Measurements from ENCODE around the gene KDF1. TPM values are rescaled to one million over a fixed set of nuclear protein-coding genes. Genes with fewer than 3 reads are reported as not detected.
A peak's percentile ranks its signal among the peaks of the same experiment; 100 is the strongest.

KDF1 gene
- total and polyA plus RNA-seq, 2 of the 13 experiments (the other 11 are each of a cell fraction or from before 2014, with no cell fraction given) = 1.9 to 4.9 TPM

DNA sequence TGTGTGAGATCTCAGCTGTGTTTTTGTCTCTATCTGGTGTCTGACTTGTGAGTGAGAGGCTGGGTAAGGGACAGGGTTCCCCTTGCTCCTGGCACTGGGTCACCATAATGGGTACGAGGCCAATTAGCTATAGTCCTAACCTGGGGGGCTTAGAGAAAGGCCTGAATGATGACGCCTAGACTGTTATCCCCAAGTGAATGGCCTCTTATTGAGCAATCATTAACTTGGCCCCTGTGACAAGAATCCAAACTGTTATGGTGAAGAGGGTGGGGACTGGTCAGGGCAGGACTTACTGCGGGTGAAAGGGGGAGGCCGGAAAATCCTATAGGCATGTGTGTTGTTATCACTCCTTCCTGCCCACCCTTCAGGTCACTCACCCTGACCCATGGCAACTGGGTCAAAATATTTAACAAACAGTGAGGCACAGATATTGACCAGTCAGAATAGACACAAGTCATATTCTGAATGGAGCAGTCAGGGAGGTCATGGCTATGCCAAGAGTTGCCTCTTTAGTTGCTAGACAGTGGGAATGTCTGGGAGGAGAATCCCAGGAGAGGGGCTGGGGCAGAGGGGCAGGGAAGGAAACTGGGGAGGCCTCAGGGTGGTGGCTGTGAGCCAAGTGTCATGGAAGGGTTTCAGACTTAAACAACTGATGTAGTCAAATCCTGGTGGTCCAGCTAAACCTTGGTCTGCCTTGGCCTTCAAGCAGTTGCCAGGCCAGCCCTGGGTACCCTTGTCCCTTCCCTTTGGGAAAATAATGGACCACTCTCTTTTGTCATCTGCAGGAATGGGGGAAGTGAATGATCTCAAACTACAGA, 49.7 kb downstream of the KDF1 start (continued):
- TF ChIP-seq, protein P1, sequence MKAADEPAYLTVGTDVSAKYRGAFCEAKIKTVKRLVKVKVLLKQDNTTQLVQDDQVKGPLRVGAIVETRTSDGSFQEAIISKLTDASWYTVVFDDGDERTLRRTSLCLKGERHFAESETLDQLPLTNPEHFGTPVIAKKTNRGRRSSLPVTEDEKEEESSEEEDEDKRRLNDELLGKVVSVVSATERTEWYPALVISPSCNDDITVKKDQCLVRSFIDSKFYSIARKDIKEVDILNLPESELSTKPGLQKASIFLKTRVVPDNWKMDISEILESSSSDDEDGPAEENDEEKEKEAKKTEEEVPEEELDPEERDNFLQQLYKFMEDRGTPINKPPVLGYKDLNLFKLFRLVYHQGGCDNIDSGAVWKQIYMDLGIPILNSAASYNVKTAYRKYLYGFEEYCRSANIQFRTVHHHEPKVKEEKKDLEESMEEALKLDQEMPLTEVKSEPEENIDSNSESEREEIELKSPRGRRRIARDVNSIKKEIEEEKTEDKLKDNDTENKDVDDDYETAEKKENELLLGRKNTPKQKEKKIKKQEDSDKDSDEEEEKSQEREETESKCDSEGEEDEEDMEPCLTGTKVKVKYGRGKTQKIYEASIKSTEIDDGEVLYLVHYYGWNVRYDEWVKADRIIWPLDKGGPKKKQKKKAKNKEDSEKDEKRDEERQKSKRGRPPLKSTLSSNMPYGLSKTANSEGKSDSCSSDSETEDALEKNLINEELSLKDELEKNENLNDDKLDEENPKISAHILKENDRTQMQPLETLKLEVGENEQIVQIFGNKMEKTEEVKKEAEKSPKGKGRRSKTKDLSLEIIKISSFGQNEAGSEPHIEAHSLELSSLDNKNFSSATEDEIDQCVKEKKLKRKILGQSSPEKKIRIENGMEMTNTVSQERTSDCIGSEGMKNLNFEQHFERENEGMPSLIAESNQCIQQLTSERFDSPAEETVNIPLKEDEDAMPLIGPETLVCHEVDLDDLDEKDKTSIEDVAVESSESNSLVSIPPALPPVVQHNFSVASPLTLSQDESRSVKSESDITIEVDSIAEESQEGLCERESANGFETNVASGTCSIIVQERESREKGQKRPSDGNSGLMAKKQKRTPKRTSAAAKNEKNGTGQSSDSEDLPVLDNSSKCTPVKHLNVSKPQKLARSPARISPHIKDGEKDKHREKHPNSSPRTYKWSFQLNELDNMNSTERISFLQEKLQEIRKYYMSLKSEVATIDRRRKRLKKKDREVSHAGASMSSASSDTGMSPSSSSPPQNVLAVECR (CRISPR knock-in tag; IDR thresholded peaks at IDR 0.05; ENCODE audit: borderline replicate concordance) = peak; percentile 80; the same call in 1 of the 2 replicates
- TF ChIP-seq ZFY (CRISPR knock-in tag; IDR thresholded peaks at IDR 0.05) (no peak; the same call in 1 of the 2 replicates), YEATS2 (CRISPR knock-in tag; IDR thresholded peaks at IDR 0.05; ENCODE audit: borderline replicate concordance) (peak; percentile 63; the same call in 1 of the 2 replicates), ZNF441 (CRISPR knock-in tag; IDR thresholded peaks at IDR 0.05; ENCODE audit: borderline replicate concordance) (no peak; the same call in 1 of the 2 replicates), ZNF343 (CRISPR knock-in tag; IDR thresholded peaks at IDR 0.05) (no peak), TEAD3 (CRISPR knock-in tag; optimal IDR thresholded peaks at IDR 0.05; ENCODE audit: borderline replicate concordance) (peak; percentile 91), ZNF749 (CRISPR knock-in tag; IDR thresholded peaks at IDR 0.05; ENCODE audit: borderline replicate concordance) (peak; percentile 77; the same call in 1 of the 2 replicates), MED8 (CRISPR knock-in tag; IDR thresholded peaks at IDR 0.05; ENCODE audit: insufficient replicate concordance) (peak; percentile 90), ZNF713 (CRISPR knock-in tag; IDR thresholded peaks at IDR 0.05) (no peak), ZNF772 (CRISPR knock-in tag; IDR thresholded peaks at IDR 0.05) (0 out of 2 replicates have a peak, but pooled peaks have one; percentile 28), MTA1 (CRISPR knock-in tag; IDR thresholded peaks at IDR 0.05; ENCODE audit: borderline replicate concordance) (no peak)
- TF ChIP-seq, protein P2, sequence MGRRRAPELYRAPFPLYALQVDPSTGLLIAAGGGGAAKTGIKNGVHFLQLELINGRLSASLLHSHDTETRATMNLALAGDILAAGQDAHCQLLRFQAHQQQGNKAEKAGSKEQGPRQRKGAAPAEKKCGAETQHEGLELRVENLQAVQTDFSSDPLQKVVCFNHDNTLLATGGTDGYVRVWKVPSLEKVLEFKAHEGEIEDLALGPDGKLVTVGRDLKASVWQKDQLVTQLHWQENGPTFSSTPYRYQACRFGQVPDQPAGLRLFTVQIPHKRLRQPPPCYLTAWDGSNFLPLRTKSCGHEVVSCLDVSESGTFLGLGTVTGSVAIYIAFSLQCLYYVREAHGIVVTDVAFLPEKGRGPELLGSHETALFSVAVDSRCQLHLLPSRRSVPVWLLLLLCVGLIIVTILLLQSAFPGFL (CRISPR knock-in tag; IDR thresholded peaks at IDR 0.05) = no peak
- TF ChIP-seq, protein P3, sequence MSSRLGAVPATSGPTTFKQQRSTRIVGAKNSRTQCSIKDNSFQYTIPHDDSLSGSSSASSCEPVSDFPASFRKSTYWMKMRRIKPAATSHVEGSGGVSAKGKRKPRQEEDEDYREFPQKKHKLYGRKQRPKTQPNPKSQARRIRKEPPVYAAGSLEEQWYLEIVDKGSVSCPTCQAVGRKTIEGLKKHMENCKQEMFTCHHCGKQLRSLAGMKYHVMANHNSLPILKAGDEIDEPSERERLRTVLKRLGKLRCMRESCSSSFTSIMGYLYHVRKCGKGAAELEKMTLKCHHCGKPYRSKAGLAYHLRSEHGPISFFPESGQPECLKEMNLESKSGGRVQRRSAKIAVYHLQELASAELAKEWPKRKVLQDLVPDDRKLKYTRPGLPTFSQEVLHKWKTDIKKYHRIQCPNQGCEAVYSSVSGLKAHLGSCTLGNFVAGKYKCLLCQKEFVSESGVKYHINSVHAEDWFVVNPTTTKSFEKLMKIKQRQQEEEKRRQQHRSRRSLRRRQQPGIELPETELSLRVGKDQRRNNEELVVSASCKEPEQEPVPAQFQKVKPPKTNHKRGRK (CRISPR knock-in tag; IDR thresholded peaks at IDR 0.05) = no peak
- TF ChIP-seq, protein P4, sequence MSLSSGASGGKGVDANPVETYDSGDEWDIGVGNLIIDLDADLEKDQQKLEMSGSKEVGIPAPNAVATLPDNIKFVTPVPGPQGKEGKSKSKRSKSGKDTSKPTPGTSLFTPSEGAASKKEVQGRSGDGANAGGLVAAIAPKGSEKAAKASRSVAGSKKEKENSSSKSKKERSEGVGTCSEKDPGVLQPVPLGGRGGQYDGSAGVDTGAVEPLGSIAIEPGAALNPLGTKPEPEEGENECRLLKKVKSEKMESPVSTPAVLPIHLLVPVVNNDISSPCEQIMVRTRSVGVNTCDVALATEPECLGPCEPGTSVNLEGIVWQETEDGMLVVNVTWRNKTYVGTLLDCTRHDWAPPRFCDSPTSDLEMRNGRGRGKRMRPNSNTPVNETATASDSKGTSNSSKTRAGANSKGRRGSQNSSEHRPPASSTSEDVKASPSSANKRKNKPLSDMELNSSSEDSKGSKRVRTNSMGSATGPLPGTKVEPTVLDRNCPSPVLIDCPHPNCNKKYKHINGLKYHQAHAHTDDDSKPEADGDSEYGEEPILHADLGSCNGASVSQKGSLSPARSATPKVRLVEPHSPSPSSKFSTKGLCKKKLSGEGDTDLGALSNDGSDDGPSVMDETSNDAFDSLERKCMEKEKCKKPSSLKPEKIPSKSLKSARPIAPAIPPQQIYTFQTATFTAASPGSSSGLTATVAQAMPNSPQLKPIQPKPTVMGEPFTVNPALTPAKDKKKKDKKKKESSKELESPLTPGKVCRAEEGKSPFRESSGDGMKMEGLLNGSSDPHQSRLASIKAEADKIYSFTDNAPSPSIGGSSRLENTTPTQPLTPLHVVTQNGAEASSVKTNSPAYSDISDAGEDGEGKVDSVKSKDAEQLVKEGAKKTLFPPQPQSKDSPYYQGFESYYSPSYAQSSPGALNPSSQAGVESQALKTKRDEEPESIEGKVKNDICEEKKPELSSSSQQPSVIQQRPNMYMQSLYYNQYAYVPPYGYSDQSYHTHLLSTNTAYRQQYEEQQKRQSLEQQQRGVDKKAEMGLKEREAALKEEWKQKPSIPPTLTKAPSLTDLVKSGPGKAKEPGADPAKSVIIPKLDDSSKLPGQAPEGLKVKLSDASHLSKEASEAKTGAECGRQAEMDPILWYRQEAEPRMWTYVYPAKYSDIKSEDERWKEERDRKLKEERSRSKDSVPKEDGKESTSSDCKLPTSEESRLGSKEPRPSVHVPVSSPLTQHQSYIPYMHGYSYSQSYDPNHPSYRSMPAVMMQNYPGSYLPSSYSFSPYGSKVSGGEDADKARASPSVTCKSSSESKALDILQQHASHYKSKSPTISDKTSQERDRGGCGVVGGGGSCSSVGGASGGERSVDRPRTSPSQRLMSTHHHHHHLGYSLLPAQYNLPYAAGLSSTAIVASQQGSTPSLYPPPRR (CRISPR knock-in tag; IDR thresholded peaks at IDR 0.05; ENCODE audit: borderline replicate concordance) = peak; percentile 96
